ENCODE results near the gene TTC7B. TPM values are rescaled to one million over a fixed set of nuclear protein-coding genes. Genes with fewer than 3 reads are reported as not detected.

TTC7B gene
- total and polyA plus RNA-seq, 2 of the 8 experiments (the other 6 are each of a cell fraction or from before 2014, with no cell fraction given): 23.7 to 34.0 TPM

- Histone ChIP-seq H2BK5ac (ENCODE audit: low read depth, low read length) (no peak overlapping the region), H3K27me3 (replicated peaks in 1 of 4; ENCODE audit: control insufficient read depth in 3 of 4, extremely low read depth in 1 of 4, insufficient read depth in 3 of 4, low read length in 3 of 4) (no peaks in the 10 kb centered on the region), H3K9me3 (ENCODE audit: insufficient read depth in 2 of 2, low read depth in 1 of 2, low read length in 1 of 2) (no peaks in the 10 kb centered on the region), H3K56ac (replicated peaks; ENCODE audit: insufficient read length, low read depth, low read length) (no peak overlapping the region), H3K4ac (replicated peaks; ENCODE audit: insufficient read length, low read depth, low read length) (no peak overlapping the region), H4K20me1 (replicated peaks in 1 of 2; ENCODE audit: control insufficient read depth in 1 of 2, insufficient read depth in 2 of 2, low read length in 2 of 2) (no peaks in the 10 kb centered on the region), H3K27ac (ENCODE audit: low read depth, low read length) (no peak overlapping the region), H4K5ac (ENCODE audit: insufficient read length, low read depth, low read length) (no peak overlapping the region), H3K4me1 (replicated peaks in 1 of 4; ENCODE audit: control insufficient read depth in 3 of 4, insufficient read depth in 4 of 4, low read length in 3 of 4) (peaks cover 0 to 3% (median 2%) of the 10 kb centered on the region in 4 experiments; a peak in 2 of 7 replicates), H3K79me1 (ENCODE audit: low read depth, low read length) (no peaks in the 10 kb centered on the region), H2AFZ (ENCODE audit: low read length) (no peak overlapping the region), H3K36me3 (ENCODE audit: control insufficient read depth in 2 of 4, insufficient read depth in 4 of 4, low read length in 3 of 4) (no peaks in the 10 kb centered on the region), H3K14ac (ENCODE audit: insufficient read length) (no peak overlapping the region), H3K18ac (ENCODE audit: extremely low read depth, low read length) (no peak overlapping the region), H2BK12ac (ENCODE audit: low read depth, low read length) (no peak overlapping the region), H2AK5ac (ENCODE audit: low read depth, low read length) (no peak overlapping the region), H4K8ac (ENCODE audit: extremely low read depth, insufficient read depth, low read length) (no peak overlapping the region), H2BK15ac (ENCODE audit: low read length) (0 out of 2 replicates have a peak overlapping the region, but pooled peaks have one; percentile 67), H3K79me2 (ENCODE audit: control insufficient read depth in 1 of 2, insufficient read depth in 2 of 2, low read length in 2 of 2) (no peaks in the 10 kb centered on the region), H2BK120ac (replicated peaks; ENCODE audit: low read depth, low read length) (no peak overlapping the region), H3K4me3 (ENCODE audit: extremely low read depth in 1 of 4, insufficient read depth in 2 of 4, low read depth in 3 of 4, low read length in 4 of 4) (no peak overlapping the region), H3K9ac (replicated peaks in 1 of 4; ENCODE audit: extremely low read depth in 1 of 4, low read depth in 3 of 4, low read length in 3 of 4) (no peak overlapping the region), H3K23ac (ENCODE audit: insufficient read length) (no peak overlapping the region), H3K23me2 (ENCODE audit: low read depth, low read length) (no peaks in the 10 kb centered on the region), H3K4me2 (ENCODE audit: insufficient read depth in 1 of 2, low read depth in 2 of 2, low read length in 2 of 2) (no peak overlapping the region), H4K91ac (replicated peaks; ENCODE audit: insufficient read length, low read length) (no peak overlapping the region), H2BK20ac (ENCODE audit: low read length) (no peak overlapping the region)
- FAIRE-seq (no peak), DNase-seq (ENCODE audit: low read depth in 1 of 2, low spot score in 2 of 2) (no peak)
- WGBS, 2 experiments (ENCODE audit: extremely low coverage in 1 of 2, insufficient coverage in 1 of 2, insufficient read length in 1 of 2, insufficient replicate concordance in 2 of 2, low coverage in 1 of 2, low lambda C conversion rate in 2 of 2, missing lambda C conversion rate in 1 of 2): 96% methylated on average over 5 of the region's 5 CpGs; no CpG with 5 or more reads in 1 of the 2 experiments
- ChIA-PET POLR2A (ENCODE audit: partially characterized antibody) (no interaction called here), CTCF (ENCODE audit: partially characterized antibody) (interaction anchor here (0.8 to 1.6 kb wide), 4 partner anchors 12 to 210 kb away, joined by 3 to 5 read pairs (median 3); no protein-coding TSS in a partner anchor)
- TF ChIP-seq GTF2F1 (IDR thresholded peaks at IDR 0.05; ENCODE audit: borderline replicate concordance, low read depth, low read length): no peak
- TF ChIP-seq TBP (IDR thresholded peaks at IDR 0.05; ENCODE audit: low read depth, low read length): no peak
- TF ChIP-seq JUN (IDR thresholded peaks at IDR 0.05; ENCODE audit: low read depth, low read length): no peak
- TF ChIP-seq CTBP2 (IDR thresholded peaks at IDR 0.05; ENCODE audit: borderline replicate concordance, insufficient read depth, insufficient read length, low read length): no peak
- TF ChIP-seq RFX5 (IDR thresholded peaks at IDR 0.05; ENCODE audit: borderline replicate concordance, low read depth, low read length): no peak
- TF ChIP-seq ASH2L (IDR thresholded peaks at IDR 0.05; ENCODE audit: low read length): no peak
- no peak for TF ChIP-seq KDM1A (IDR thresholded peaks at IDR 0.05; ENCODE audit: borderline replicate concordance, low read length)
- no peak for TF ChIP-seq TCF12 (IDR thresholded peaks at IDR 0.05; ENCODE audit: low read depth, low read length)
- no peak for TF ChIP-seq HDAC2 (IDR thresholded peaks at IDR 0.05; ENCODE audit: borderline replicate concordance in 1 of 2, low read depth in 2 of 2, low read length in 2 of 2)
- no peak for TF ChIP-seq YY1 (IDR thresholded peaks at IDR 0.05; ENCODE audit: low read depth, low read length)
- no peak for TF ChIP-seq PHF8 (conservative IDR thresholded peaks at IDR 0.05; ENCODE audit: low read depth, low read length)
- no peak for TF ChIP-seq BCL11A (IDR thresholded peaks at IDR 0.05; ENCODE audit: low read depth in 2 of 2, low read length in 2 of 2)
- no peak for TF ChIP-seq EZH2 (IDR thresholded peaks at IDR 0.05; ENCODE audit: low read depth, low read length, severe bottlenecking)
- no peak for TF ChIP-seq SRF (IDR thresholded peaks at IDR 0.05; ENCODE audit: low read depth, low read length)
Observed at GRCh38 chr14:90728951-90729350, 87.3 kb downstream of the TTC7B start.
